IPS DF 6.9 (cell line): ENCODE measurements around the gene GPR68.

Experiments
- DNase-seq: peaks from one replicate; pipeline ENCODE4 v3.0.0-alpha.2; 2013; ENCODE audit warnings: low read depth, low spot score
- H3K27ac ChIP-seq: one replicate; pipeline ENCODE4 v1.5.1; 2013; ENCODE audit warnings: low read length, control low read depth
- H3K27me3 ChIP-seq: 2 replicates; pipeline ENCODE4 v1.6.1; 2013; ENCODE audit warnings: mild to moderate bottlenecking, low read length; ENCODE audit not compliant: control insufficient read depth, insufficient read depth
- H3K36me3 ChIP-seq: 2 replicates; pipeline ENCODE4 v1.6.1; 2013; ENCODE audit warnings: low read length; ENCODE audit not compliant: control insufficient read depth, insufficient read depth
- H3K4me1 ChIP-seq: 2 replicates; pipeline ENCODE4 v1.6.1; 2013; ENCODE audit warnings: low read length; ENCODE audit not compliant: control insufficient read depth, insufficient read depth
- H3K4me3 ChIP-seq: 2 replicates; pipeline ENCODE4 v1.5.1; 2013; ENCODE audit warnings: mild to moderate bottlenecking, low read length
- H3K9me3 ChIP-seq: 2 replicates; pipeline ENCODE4 v1.6.1; 2013; ENCODE audit warnings: low read length, inconsistent platforms; ENCODE audit not compliant: control insufficient read depth, insufficient read depth
- WGBS: extraction: QIAGEN DNeasy Blood & Tissue Kit; methylation state at CpG from one replicate; pipeline ENCODE4 v1.1.7; 2013; ENCODE audit warnings: mixed read lengths, missing lambda C conversion rate; ENCODE audit not compliant: insufficient read length, insufficient coverage; 5-methylcytosine and 5-hydroxymethylcytosine counted together

GPR68 gene

GRCh38 chr14:91284146-91284790, 39.8 kb upstream of the GPR68 start:
- Histone ChIP-seq H3K27me3 (no peaks in the 10 kb centered on the region), H3K27ac (no peak overlapping the region), H3K9me3 (no peaks in the 10 kb centered on the region), H3K4me1 (no peaks in the 10 kb centered on the region), H3K4me3 (no peak overlapping the region), H3K36me3 (peaks cover 21% of the 10 kb centered on the region)
- DNase-seq, result no peak
- no CpG with 5 or more reads among the region's 13 CpGs for WGBS

GRCh38 chr14:91283666-91284065, 39.2 kb upstream of the GPR68 start:
- H3K27ac ChIP-seq, result no peak overlapping the region
- no peaks in the 10 kb centered on the region for H3K4me1 ChIP-seq
- peaks cover 19% of the 10 kb centered on the region for H3K36me3 ChIP-seq
- no peak overlapping the region for H3K4me3 ChIP-seq
- H3K9me3 ChIP-seq, result no peaks in the 10 kb centered on the region
- DNase-seq, result no peak
- no CpG with 5 or more reads among the region's 4 CpGs for WGBS
- no peaks in the 10 kb centered on the region for H3K27me3 ChIP-seq

GRCh38 chr14:91282954-91283645, 38.6 kb upstream of the GPR68 start:
- no peak overlapping the region; the same call in 1 of the 2 replicates for H3K4me3 ChIP-seq
- H3K36me3 ChIP-seq, result peaks cover 22% of the 10 kb centered on the region
- 100% methylated on average over 1 of the region's 14 CpGs for WGBS
- H3K27me3 ChIP-seq, result no peaks in the 10 kb centered on the region
- no peak overlapping the region for H3K27ac ChIP-seq
- no peaks in the 10 kb centered on the region for H3K9me3 ChIP-seq
- no peaks in the 10 kb centered on the region for H3K4me1 ChIP-seq
- DNase-seq, result no peak

GRCh38 chr14:91281346-91281745, 36.8 kb upstream of the GPR68 start:
- WGBS, result no CpG with 5 or more reads among the region's 9 CpGs
- H3K4me1 ChIP-seq, result no peaks in the 10 kb centered on the region

GRCh38 chr14:91280129-91280528, 35.6 kb upstream of the GPR68 start:
- Histone ChIP-seq H3K36me3 (peaks cover 30% of the 10 kb centered on the region), H3K27ac (no peak overlapping the region), H3K9me3 (no peaks in the 10 kb centered on the region), H3K4me3 (no peak overlapping the region), H3K4me1 (no peaks in the 10 kb centered on the region), H3K27me3 (no peaks in the 10 kb centered on the region)
- WGBS, result no CpG with 5 or more reads among the region's 5 CpGs
- DNase-seq, result no peak

More at GRCh38 chr14:91281346-91281745, 36.8 kb upstream of the GPR68 start:
- Histone ChIP-seq H3K27me3 (no peaks in the 10 kb centered on the region), H3K27ac (no peak overlapping the region), H3K36me3 (peaks cover 30% of the 10 kb centered on the region), H3K9me3 (no peaks in the 10 kb centered on the region), H3K4me3 (no peak overlapping the region)
- DNase-seq, result no peak

GRCh38 chr14:91279354-91279753, 34.9 kb upstream of the GPR68 start:
- H3K4me3 ChIP-seq, result no peak overlapping the region
- H3K9me3 ChIP-seq, result no peaks in the 10 kb centered on the region
- no peaks in the 10 kb centered on the region for H3K27me3 ChIP-seq
- H3K27ac ChIP-seq, result no peak overlapping the region
- no peak for DNase-seq
- H3K36me3 ChIP-seq, result peaks cover 34% of the 10 kb centered on the region
- H3K4me1 ChIP-seq, result no peaks in the 10 kb centered on the region
- no CpG with 5 or more reads among the region's 10 CpGs for WGBS

- Histone ChIP-seq H3K27ac (no peak overlapping the region), H3K27me3 (no peaks in the 10 kb centered on the region), H3K4me3 (no peak overlapping the region), H3K9me3 (no peaks in the 10 kb centered on the region), H3K4me1 (no peaks in the 10 kb centered on the region), H3K36me3 (peaks cover 34% of the 10 kb centered on the region)
- WGBS, result no CpG with 5 or more reads among the region's 5 CpGs
- DNase-seq, result no peak
These were observed 33.8 kb upstream of the GPR68 start for GRCh38 chr14:91278383-91278715.

GRCh38 chr14:91277546-91278382, 33.3 kb upstream of the GPR68 start:
- peaks cover 31% of the 10 kb centered on the region for H3K36me3 ChIP-seq
- no peak for DNase-seq
- no peaks in the 10 kb centered on the region for H3K4me1 ChIP-seq
- H3K9me3 ChIP-seq, result no peaks in the 10 kb centered on the region
- H3K27ac ChIP-seq, result no peak overlapping the region
- H3K27me3 ChIP-seq, result no peaks in the 10 kb centered on the region
- WGBS, result no CpG with 5 or more reads among the region's 30 CpGs
- no peak overlapping the region for H3K4me3 ChIP-seq

GRCh38 chr14:91274796-91275195, 30.3 kb upstream of the GPR68 start:
- DNase-seq, result no peak
- peaks cover 30% of the 10 kb centered on the region for H3K36me3 ChIP-seq
- no CpG with 5 or more reads among the region's 9 CpGs for WGBS
- H3K4me3 ChIP-seq, result no peak overlapping the region
- no peaks in the 10 kb centered on the region for H3K4me1 ChIP-seq
- no peaks in the 10 kb centered on the region for H3K27me3 ChIP-seq
- H3K27ac ChIP-seq, result no peak overlapping the region
- no peaks in the 10 kb centered on the region for H3K9me3 ChIP-seq

GRCh38 chr14:91273885-91274273, 29.4 kb upstream of the GPR68 start:
- Histone ChIP-seq H3K27ac (no peak overlapping the region), H3K27me3 (no peaks in the 10 kb centered on the region), H3K36me3 (peaks cover 24% of the 10 kb centered on the region), H3K4me1 (no peaks in the 10 kb centered on the region), H3K9me3 (no peaks in the 10 kb centered on the region), H3K4me3 (no peak overlapping the region)
- WGBS, result no CpG with 5 or more reads among the region's 13 CpGs
- no peak for DNase-seq
